Adrenal gland (tissue), 12 donors: ENCODE results near the gene SRMS. TPM values are rescaled to one million over a fixed set of nuclear protein-coding genes. Genes with fewer than 3 reads are reported as not detected.

Source experiments
- DNase-seq, 7 donors: peaks; one replicate each; pipeline ENCODE4 v3.0.0-alpha.2; 2019 to 2020
- H3K27ac ChIP-seq, 5 donors: fragments of 200-600 bp; sonication (generic) in 4 of 5; 1 replicate in 3 of 5; 2 replicates in 2 of 5; pipeline versions ENCODE4 v1.5.1 to v1.8.0; 2016 to 2020; ENCODE audit warnings: mild to moderate bottlenecking in 1 of 5
- H3K27me3 ChIP-seq: fragments of 200-600 bp; 2 replicates; pipeline ENCODE4 v1.8.0; 2021
- H3K36me3 ChIP-seq, 2 donors: fragments of 200-600 bp; replicated peaks in 1 of 2; 1 replicate in 1 of 2; 2 replicates in 1 of 2; pipeline versions ENCODE4 v1.5.1 to v1.8.0; 2018 to 2022
- H3K4me1 ChIP-seq, 2 donors: fragments of 200-600 bp; replicated peaks in 1 of 2; 1 replicate in 1 of 2; 2 replicates in 1 of 2; pipeline versions ENCODE4 v1.5.1 to v1.8.0; 2018 to 2021
- H3K4me3 ChIP-seq, 4 donors: fragments of 200-600 bp; sonication (generic) in 3 of 4; one replicate each; pipeline ENCODE4 v1.5.1; 2016 to 2018
- H3K9me3 ChIP-seq, 3 donors: fragments of 200-600 bp; sonication (generic) in 1 of 3; replicated peaks in 1 of 3; 1 replicate in 2 of 3; 2 replicates in 1 of 3; pipeline versions ENCODE4 v1.5.1 to v1.8.0; 2016 to 2021
- POLR2A ChIP-seq, 2 donors: fragments of 450-650 bp; IDR thresholded peaks; one replicate each; pipeline ENCODE4 v1.6.1; 2017; ENCODE audit warnings: antibody characterized with exemption in 2 of 2, mild to moderate bottlenecking in 2 of 2, moderate library complexity in 1 of 2
- WGBS, 4 donors: extraction: QIAGEN DNeasy Blood & Tissue Kit in 2 of 4; methylation state at CpG; one replicate each; pipeline versions ENCODE4 v1.1.5 to v1.1.7; 2013 to 2017; 5-methylcytosine and 5-hydroxymethylcytosine counted together
- intact Hi-C, 2 donors: fragments of 100-400 bp; cut with DNase I; formaldehyde crosslinking; loops; one replicate each; pipeline versions ENCODE4 v1.14.1 to v1.15.0; 2022 to 2023
- polyA plus RNA-seq, 3 donors: library from polyadenylated mRNA; stranded (reverse); fragments of 200-250 nt in 2 of 3; fragments of 350-450 nt in 1 of 3; fragmentation: Illumina TruSeq in 1 of 3; extraction: RNeasy Lipid Tissue Mini Kit (QIAGEN cat#74804) in 1 of 3; gene quantifications; one replicate each; pipeline ENCODE4 v1.2.3, GENCODE V29; 2013 to 2014
- total RNA-seq, 9 donors: library from RNA; depleted of rRNA in 4 of 9; stranded (reverse); fragments of >200 nt in 4 of 9; fragments of 120-200 nt in 1 of 9; fragmentation: NEBNext Ultra II Directional in 1 of 9; extraction: Animal tissue kit (Norgen Biotek cat#: 25700) in 1 of 9; gene quantifications; one replicate each; pipeline versions ENCODE4 v1.1.0 to v1.2.4, GENCODE V29; 2013 to 2023
- TF ChIP-seq, protein P1 (sequence below), 6 experiments: fragments of 450-650 bp in 4 of 6; fragments of 200-600 bp in 2 of 6; sonication (generic) in 1 of 6; IDR thresholded peaks; 1 replicate in 5 of 6; 2 replicates in 1 of 6; pipeline versions ENCODE4 v1.5.1 to v1.8.0; 2016 to 2021; ENCODE audit warnings: antibody characterized with exemption in 6 of 6, mild to moderate bottlenecking in 2 of 6, moderate library complexity in 1 of 6
- donor health status: healthy with polysubstance abuse.
- donor health status: Bipolar disorder and iron deficiency.
- donor health status: DM: yes; HTN: yes; CAD: no.
- donor health status: DM: no; HTN: no; CAD: no.
- donor health status: DM: no; HTN: no; CAD: no.
- donor health status: DM: yes; HTN: yes; CAD: no.

The SRMS gene
- total and polyA plus RNA-seq, 12 donors, result not detected

DNA sequence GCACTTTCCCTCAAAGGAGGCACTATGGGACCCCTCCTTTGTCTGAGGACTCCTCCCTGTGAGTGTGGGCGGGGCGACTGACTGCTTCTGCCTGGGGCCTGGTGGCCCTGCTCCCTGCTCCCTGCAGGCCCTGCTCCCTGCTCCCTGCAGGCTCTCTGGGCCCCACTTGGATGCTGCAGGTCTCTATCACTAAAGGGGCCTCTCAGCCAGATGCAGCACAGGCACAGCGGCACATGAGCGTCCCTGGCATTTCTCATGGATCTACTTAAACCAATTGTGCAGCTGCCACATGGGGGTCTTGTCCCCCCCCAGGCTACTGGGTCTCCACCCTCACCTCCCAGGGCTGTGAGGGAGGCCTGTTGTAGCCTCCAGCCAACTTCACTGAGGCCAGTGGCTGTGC lies 56.5 kb downstream of the SRMS start:
- H3K4me3 ChIP-seq, result no peak overlapping the region
- H3K4me1 ChIP-seq, result no peaks in the 10 kb centered on the region
- intact Hi-C loops, result no loop called here
- no peaks in the 10 kb centered on the region for H3K27me3 ChIP-seq
- H3K9me3 ChIP-seq, result no peaks in the 10 kb centered on the region
- peaks cover 0 to 5% of the 10 kb centered on the region in 2 donors for H3K36me3 ChIP-seq
- WGBS, 4 donors, result 68 to 85% (median 80%) methylated on average over 3 to 4 of the region's 4 CpGs
- TF ChIP-seq, protein P1, sequence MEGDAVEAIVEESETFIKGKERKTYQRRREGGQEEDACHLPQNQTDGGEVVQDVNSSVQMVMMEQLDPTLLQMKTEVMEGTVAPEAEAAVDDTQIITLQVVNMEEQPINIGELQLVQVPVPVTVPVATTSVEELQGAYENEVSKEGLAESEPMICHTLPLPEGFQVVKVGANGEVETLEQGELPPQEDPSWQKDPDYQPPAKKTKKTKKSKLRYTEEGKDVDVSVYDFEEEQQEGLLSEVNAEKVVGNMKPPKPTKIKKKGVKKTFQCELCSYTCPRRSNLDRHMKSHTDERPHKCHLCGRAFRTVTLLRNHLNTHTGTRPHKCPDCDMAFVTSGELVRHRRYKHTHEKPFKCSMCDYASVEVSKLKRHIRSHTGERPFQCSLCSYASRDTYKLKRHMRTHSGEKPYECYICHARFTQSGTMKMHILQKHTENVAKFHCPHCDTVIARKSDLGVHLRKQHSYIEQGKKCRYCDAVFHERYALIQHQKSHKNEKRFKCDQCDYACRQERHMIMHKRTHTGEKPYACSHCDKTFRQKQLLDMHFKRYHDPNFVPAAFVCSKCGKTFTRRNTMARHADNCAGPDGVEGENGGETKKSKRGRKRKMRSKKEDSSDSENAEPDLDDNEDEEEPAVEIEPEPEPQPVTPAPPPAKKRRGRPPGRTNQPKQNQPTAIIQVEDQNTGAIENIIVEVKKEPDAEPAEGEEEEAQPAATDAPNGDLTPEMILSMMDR (IDR thresholded peaks at IDR 0.05), result no peak
- no peak for TF ChIP-seq POLR2A (IDR thresholded peaks at IDR 0.05)
- no peak overlapping the region for H3K27ac ChIP-seq
- DNase-seq, result no peak

Other genes with a start within 250 kb of the SRMS start
- gene CHRNA4, start 186.4 kb downstream of the SRMS start, total RNA-seq, result under 1 TPM in 4 of 9 donors, not detected in 5; 0.06 to 0.57 (median 0.28) TPM
- gene CHRNA4, start 186.4 kb downstream of the SRMS start, polyA plus RNA-seq, result under 1 TPM; 0.20 to 0.32 (median 0.26) TPM
- gene KCNQ2, start 75.1 kb downstream of the SRMS start, total RNA-seq, result 10 to 100 TPM in 2 of 9 donors, 1 to 10 TPM in 2, under 1 TPM in 2, not detected in 3; 0.69 to 19.0 (median 7.1) TPM
- gene KCNQ2, start 75.1 kb downstream of the SRMS start, polyA plus RNA-seq, result 10 to 100 TPM; 10.3 to 81.6 (median 11.8) TPM
- 100 to 1,000 TPM in 5 of 9 donors, 10 to 100 TPM in 4; 59.5 to 407 (median 127) TPM for gene EEF1A2, start 48.7 kb downstream of the SRMS start, total RNA-seq
- 100 to 1,000 TPM in 2 of 3 donors, 10 to 100 TPM in 1; 76.8 to 159 (median 151) TPM for gene EEF1A2, start 48.7 kb downstream of the SRMS start, polyA plus RNA-seq
- 100 to 1,000 TPM in 3 of 9 donors, 10 to 100 TPM in 5, 1 to 10 TPM in 1; 7.4 to 193 (median 73.4) TPM for gene PPDPF, start 27.0 kb downstream of the SRMS start, total RNA-seq
- gene PPDPF, start 27.0 kb downstream of the SRMS start, polyA plus RNA-seq, result 100 to 1,000 TPM in 2 of 3 donors, 10 to 100 TPM in 1; 10.5 to 158 (median 139) TPM
- gene PTK6, start 10.4 kb downstream of the SRMS start, total RNA-seq, result under 1 TPM in 5 of 9 donors, not detected in 4; 0.19 to 0.41 (median 0.36) TPM
- under 1 TPM in 2 of 3 donors, not detected in 1; 0.27 to 0.72 TPM for gene PTK6, start 10.4 kb downstream of the SRMS start, polyA plus RNA-seq
- under 1 TPM in 6 of 9 donors, not detected in 3; 0.25 to 0.83 (median 0.43) TPM for gene FNDC11, start 6.4 kb upstream of the SRMS start, total RNA-seq
- under 1 TPM in 2 of 3 donors, not detected in 1; 0.20 to 0.64 TPM for gene FNDC11, start 6.4 kb upstream of the SRMS start, polyA plus RNA-seq
- 10 to 100 TPM in 8 of 9 donors, 1 to 10 TPM in 1; 3.7 to 54.4 (median 31.1) TPM for gene HELZ2, start 26.5 kb upstream of the SRMS start, total RNA-seq
- gene HELZ2, start 26.5 kb upstream of the SRMS start, polyA plus RNA-seq, result 10 to 100 TPM in 1 of 3 donors, 1 to 10 TPM in 2; 4.0 to 18.7 (median 4.3) TPM
- gene GMEB2, start 79.4 kb upstream of the SRMS start, total RNA-seq, result 10 to 100 TPM in 6 of 9 donors, 1 to 10 TPM in 3; 5.7 to 18.2 (median 12.1) TPM
- 10 to 100 TPM in 2 of 3 donors, 1 to 10 TPM in 1; 4.2 to 13.9 (median 13.6) TPM for gene GMEB2, start 79.4 kb upstream of the SRMS start, polyA plus RNA-seq
- 10 to 100 TPM; 29.2 to 85.0 (median 48.6) TPM for gene STMN3, start 105.7 kb upstream of the SRMS start, total RNA-seq
- gene STMN3, start 105.7 kb upstream of the SRMS start, polyA plus RNA-seq, result 100 to 1,000 TPM in 1 of 3 donors, 10 to 100 TPM in 2; 34.5 to 109 (median 72.3) TPM
- gene RTEL1, start 110.6 kb upstream of the SRMS start, total RNA-seq, result 100 to 1,000 TPM in 1 of 9 donors, 10 to 100 TPM in 8; 10.9 to 110 (median 32.1) TPM
- gene RTEL1, start 110.6 kb upstream of the SRMS start, polyA plus RNA-seq, result 100 to 1,000 TPM in 1 of 3 donors, 10 to 100 TPM in 1, 1 to 10 TPM in 1; 9.4 to 109 (median 70.8) TPM
- 1 to 10 TPM in 6 of 9 donors, under 1 TPM in 1, not detected in 2; 0.78 to 6.7 (median 2.1) TPM for gene TNFRSF6B, start 148.9 kb upstream of the SRMS start, total RNA-seq
- 10 to 100 TPM in 2 of 3 donors, not detected in 1; 36.1 to 43.3 TPM for gene TNFRSF6B, start 148.9 kb upstream of the SRMS start, polyA plus RNA-seq
- gene ARFRP1, start 160.2 kb upstream of the SRMS start, total RNA-seq, result 10 to 100 TPM; 31.7 to 63.8 (median 42.0) TPM
- gene ARFRP1, start 160.2 kb upstream of the SRMS start, polyA plus RNA-seq, result 10 to 100 TPM; 18.8 to 75.9 (median 52.2) TPM
- gene ZGPAT, start 160.3 kb upstream of the SRMS start, total RNA-seq, result 10 to 100 TPM; 20.9 to 56.2 (median 31.0) TPM
- 100 to 1,000 TPM in 1 of 3 donors, 10 to 100 TPM in 1, 1 to 10 TPM in 1; 4.4 to 120 (median 61.7) TPM for gene ZGPAT, start 160.3 kb upstream of the SRMS start, polyA plus RNA-seq
- gene LIME1, start 188.9 kb upstream of the SRMS start, total RNA-seq, result 10 to 100 TPM in 4 of 9 donors, 1 to 10 TPM in 5; 1.6 to 32.2 (median 6.3) TPM
- 100 to 1,000 TPM in 1 of 3 donors, 10 to 100 TPM in 1, under 1 TPM in 1; 0.22 to 103 (median 45.0) TPM for gene LIME1, start 188.9 kb upstream of the SRMS start, polyA plus RNA-seq
- 100 to 1,000 TPM in 1 of 9 donors, 10 to 100 TPM in 8; 28.4 to 122 (median 46.7) TPM for gene SLC2A4RG, start 192.0 kb upstream of the SRMS start, total RNA-seq
- 100 to 1,000 TPM in 2 of 3 donors, 1 to 10 TPM in 1; 7.9 to 210 (median 150) TPM for gene SLC2A4RG, start 192.0 kb upstream of the SRMS start, polyA plus RNA-seq